Measurements from ENCODE around the gene PDE2A. TPM values are rescaled to one million over a fixed set of nuclear protein-coding genes. Genes with fewer than 3 reads are reported as not detected.

Gene PDE2A
- total RNA-seq, 1 donor from 2014 or later: 74.4 TPM

- no peak for DNase-seq (ENCODE audit: low spot score)
- intact Hi-C loops (cut with DNase I): no loop called here
- ATAC-seq: no peak
These were observed 13.1 kb upstream of the PDE2A start for GRCh38 chr11:72687326-72687725.

- no peak for DNase-seq (ENCODE audit: low spot score)
- intact Hi-C loops (cut with DNase I): no loop called here
- peak; percentile 4 for ATAC-seq
These were observed 12.5 kb upstream of the PDE2A start for GRCh38 chr11:72686639-72687220.

GRCh38 chr11:72685560-72686480, 11.6 kb upstream of the PDE2A start:
- intact Hi-C loops (cut with DNase I): no loop called here
- DNase-seq (ENCODE audit: low spot score): no peak
- peak; percentile 52 for ATAC-seq

- ATAC-seq (peak; percentile 49), DNase-seq (ENCODE audit: low spot score) (peak; percentile 74)
- intact Hi-C loops (cut with DNase I): no loop called here
These were observed 10.2 kb upstream of the PDE2A start for GRCh38 chr11:72684236-72684912.

GRCh38 chr11:72683782-72684200, 9.6 kb upstream of the PDE2A start:
- ATAC-seq (peak; percentile 67), DNase-seq (ENCODE audit: low spot score) (peak; percentile 82)
- intact Hi-C loops (cut with DNase I): no loop called here

- no peak for ATAC-seq
- intact Hi-C loops (cut with DNase I): no loop called here
These were observed 8.6 kb upstream of the PDE2A start for GRCh38 chr11:72682858-72683243.

GRCh38 chr11:72682238-72682857, 8.1 kb upstream of the PDE2A start:
- intact Hi-C loops (cut with DNase I): no loop called here
- DNase-seq (ENCODE audit: low spot score) (no peak), ATAC-seq (no peak)

More at GRCh38 chr11:72682858-72683243, 8.6 kb upstream of the PDE2A start:
- no peak for DNase-seq (ENCODE audit: low spot score)

- no peak for DNase-seq (ENCODE audit: low spot score)
- no peak for ATAC-seq
- intact Hi-C loops (cut with DNase I): no loop called here
These were observed 7.3 kb upstream of the PDE2A start for GRCh38 chr11:72681226-72682153.

- ATAC-seq: no peak
- intact Hi-C loops (cut with DNase I): no loop called here
- DNase-seq (ENCODE audit: low spot score): no peak
These were observed 6.5 kb upstream of the PDE2A start for GRCh38 chr11:72680624-72681158.

- intact Hi-C loops (cut with DNase I): no loop called here
- no peak for ATAC-seq
- no peak for DNase-seq (ENCODE audit: low spot score)
These were observed 5.6 kb upstream of the PDE2A start for GRCh38 chr11:72679869-72680268.

GRCh38 chr11:72678524-72678923, 4.3 kb upstream of the PDE2A start:
- no peak for DNase-seq (ENCODE audit: low spot score)
- intact Hi-C loops (cut with DNase I): no loop called here
- ATAC-seq: no peak

GRCh38 chr11:72676861-72677341, 2.7 kb upstream of the PDE2A start:
- ATAC-seq: peak; percentile 70
- peak; percentile 77 for DNase-seq (ENCODE audit: low spot score)
- intact Hi-C loops (cut with DNase I): no loop called here

GRCh38 chr11:72675221-72675620, 999 bp upstream of the PDE2A start:
- no peak for DNase-seq (ENCODE audit: low spot score)
- intact Hi-C loops (cut with DNase I): no loop called here
- ATAC-seq: no peak

GRCh38 chr11:72673284-72673942, 809 bp downstream of the PDE2A start:
- intact Hi-C loops (cut with DNase I): no loop called here
- no peak for ATAC-seq

GRCh38 chr11:72672597-72673238, 1.5 kb downstream of the PDE2A start:
- intact Hi-C loops (cut with DNase I): no loop called here
- DNase-seq (ENCODE audit: low spot score): no peak
- no peak for ATAC-seq

More at GRCh38 chr11:72673284-72673942, 809 bp downstream of the PDE2A start:
- DNase-seq (ENCODE audit: low spot score): no peak

- DNase-seq (ENCODE audit: low spot score) (no peak), ATAC-seq (no peak)
- intact Hi-C loops (cut with DNase I): no loop called here
These were observed 2.8 kb downstream of the PDE2A start for GRCh38 chr11:72671152-72672099.

All from sciatic nerve (tissue), 2 donors.